NCI-H1930 (cell line): ENCODE data around the gene CIZ1.
"Not testable (repeated sequence)": the region's sequence is repeated elsewhere in the genome, so short reads cannot be mapped to it uniquely, and the experiment has no call there.

Experiments used
- DNase-seq, 2 experiments: peaks; one replicate each; lab custom pipeline; 2025; lab: John Stamatoyannopoulos, UW

Gene CIZ1

DNA sequence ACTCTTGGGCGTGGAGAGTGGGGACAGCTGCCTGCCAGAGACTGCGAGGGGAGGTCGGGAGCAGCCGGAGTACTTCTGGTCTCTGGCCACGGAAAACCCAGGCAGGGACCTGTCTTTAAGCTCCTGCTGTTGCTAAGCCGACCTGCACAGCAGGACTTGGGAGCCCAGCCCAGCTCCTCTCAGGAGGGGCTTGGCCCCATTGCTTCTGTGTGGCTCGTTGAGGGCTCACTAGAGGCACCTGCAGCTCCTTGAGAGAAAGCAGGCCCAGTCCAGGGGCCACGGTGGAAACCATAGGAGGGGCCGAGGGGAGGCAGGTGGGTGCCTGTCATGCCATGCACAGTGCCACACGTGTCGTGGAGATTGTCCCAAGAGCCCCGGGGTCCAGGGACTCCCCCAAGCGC is 45.4 kb downstream of the CIZ1 start:
- no peak for DNase-seq

DNA sequence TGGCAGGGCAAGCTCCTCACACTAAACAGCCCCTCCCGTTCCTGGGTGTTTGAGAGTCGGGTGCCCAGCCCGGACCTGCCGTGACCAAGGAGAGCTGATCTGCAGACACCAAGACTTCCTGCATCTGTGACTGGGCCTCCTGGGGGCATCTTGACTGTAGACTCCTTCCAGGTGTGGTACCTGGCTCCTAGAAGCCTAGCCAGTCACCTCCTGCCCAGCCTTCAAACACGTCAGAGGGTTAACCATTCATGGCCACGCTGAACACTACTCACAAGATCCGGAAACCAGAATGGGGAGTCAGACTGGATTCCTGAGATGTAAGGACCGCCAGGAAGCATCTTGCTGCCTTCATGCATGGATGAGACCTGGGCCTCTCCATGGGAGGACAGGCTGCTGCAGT is 45.8 kb downstream of the CIZ1 start:
- DNase-seq = no peak

DNA sequence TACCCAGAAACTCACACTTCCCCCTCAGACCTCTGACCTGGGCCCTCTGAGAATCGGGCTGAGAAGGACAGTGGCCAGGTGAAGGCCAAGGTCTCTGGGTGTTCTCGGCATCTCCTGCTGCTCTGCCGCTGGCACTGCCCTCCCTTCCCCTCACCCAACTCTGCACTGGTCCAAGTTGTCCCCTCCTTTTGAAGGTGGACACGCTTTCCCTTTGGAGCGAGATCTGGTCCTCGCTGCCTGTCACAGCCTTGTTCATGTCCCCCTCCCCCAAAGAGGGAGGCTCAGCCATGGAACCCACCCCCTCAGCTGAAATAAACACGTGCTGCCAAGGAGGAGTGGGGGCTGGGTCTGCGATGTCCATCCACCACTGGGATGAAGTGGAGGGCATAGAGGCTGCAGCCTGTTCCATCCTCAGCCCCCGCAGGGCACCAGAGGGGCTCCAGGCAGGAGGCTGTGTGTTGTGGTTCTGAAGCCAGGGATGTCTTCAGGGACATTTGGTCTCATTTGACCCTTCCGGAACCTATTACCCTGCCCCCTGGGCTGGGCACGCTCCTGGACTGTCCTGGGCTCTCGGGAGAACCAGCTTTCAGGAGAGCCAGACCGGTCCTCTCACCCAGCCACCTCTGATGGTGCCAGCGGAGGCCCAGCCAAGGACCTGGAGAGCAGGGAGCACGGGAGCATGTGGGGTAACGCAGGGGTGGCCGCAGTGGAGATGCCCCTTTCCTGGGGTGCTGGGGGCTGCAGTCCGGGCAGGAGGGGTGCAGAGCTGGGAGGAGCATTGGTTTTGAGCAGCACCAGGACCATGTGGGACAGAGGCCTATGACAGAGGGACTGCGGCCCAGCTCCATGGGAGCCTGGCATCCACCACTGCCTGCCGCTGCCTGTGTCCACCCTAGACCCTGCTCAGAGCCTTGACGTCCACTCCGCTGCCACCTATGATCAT is 46.9 kb downstream of the CIZ1 start:
- DNase-seq = no peak

DNA sequence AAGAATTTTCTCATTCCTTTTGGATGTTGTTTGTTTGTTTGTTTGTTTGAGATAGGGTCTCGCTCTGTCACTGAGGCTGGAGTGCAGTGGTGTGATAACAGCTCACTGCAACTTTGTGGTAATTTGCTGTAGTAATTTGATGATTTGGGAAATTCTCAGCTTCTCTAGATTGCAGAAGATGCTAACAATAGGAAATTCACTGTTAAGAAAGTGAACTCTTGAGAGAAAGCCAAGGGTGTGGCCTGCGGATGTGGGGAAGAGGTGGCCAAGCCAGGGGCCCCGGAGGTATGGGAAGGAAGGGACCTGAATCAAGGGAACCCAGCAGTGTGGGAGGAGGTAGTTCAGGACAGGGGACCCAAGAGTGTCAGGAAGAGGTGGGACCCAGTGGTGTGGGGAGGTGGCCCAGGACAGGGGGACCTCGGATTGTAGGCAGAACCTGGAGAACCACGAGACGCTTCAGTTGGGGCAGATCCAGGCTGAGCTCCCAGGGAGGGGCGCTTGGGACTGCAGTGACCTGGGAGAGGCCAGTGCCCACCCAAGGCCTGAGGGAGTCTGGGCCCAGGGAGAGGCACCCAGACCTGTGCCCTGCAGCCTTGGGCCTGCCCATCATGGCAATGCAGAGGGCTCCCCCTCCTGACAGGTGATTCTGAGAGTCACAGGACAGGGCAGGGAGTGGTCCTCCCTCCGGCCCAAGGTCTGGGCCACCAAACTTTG is 47.7 kb downstream of the CIZ1 start:
- DNase-seq = no peak

DNA sequence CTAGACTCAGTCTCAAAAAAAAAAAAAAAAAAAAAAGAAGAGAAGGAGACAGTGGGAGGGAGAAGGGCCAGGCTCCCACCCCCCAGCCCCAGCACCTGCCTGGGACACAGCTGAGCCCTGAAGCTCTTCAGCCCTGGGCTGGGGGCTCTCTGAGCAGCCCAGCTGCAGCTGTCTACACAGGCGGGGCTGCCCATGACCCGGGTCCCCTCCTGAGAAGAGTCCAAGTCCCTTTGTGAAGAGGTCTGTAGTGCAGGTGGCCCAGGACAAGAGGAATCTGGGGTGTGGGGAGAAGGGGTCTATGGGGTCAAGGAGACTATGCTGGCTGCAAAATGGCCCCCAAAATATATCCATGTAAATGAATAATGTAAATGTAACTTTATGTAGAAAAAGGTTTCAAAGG is 48.8 kb downstream of the CIZ1 start:
- no peak for DNase-seq

DNA sequence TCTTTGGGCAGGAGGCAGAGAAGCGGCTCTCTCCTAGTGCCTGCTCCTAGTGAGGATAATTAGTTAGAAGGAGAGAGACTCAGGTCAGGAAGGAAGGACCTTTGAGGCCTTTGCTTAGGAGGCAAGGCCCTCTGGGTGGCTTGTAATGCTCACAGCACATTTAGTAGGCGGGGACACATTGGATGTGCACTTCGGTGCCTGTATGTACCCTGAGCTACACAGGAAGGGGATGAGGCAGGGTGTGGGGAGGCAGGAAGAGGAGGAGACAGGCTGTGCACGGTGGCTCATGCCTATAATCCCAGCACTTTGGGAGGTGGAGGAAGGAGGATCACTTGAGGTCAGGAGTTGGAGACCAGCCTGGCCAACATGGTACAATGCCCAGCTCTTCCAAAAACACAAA is 49.3 kb downstream of the CIZ1 start:
- no peak for DNase-seq

DNA sequence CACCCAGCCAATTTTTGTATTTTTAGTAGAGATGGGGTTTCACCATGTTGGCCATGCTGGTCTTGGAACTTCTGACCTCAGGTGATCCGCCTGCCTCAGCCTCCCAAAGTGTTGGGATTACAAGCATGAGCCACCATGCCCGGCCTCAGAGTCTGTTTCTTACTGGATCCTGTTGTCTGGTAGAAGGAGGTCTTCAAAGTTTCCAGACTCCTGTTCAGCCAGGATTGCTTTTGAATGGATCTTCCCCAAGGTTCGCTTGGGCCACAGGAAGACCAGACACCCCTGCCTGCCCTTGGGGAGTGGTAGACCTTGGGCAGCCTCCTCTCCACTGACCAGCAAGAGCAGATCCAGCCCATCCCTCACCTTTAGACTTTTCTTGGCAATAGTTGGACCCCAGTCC is 49.8 kb downstream of the CIZ1 start:
- DNase-seq = no peak

DNA sequence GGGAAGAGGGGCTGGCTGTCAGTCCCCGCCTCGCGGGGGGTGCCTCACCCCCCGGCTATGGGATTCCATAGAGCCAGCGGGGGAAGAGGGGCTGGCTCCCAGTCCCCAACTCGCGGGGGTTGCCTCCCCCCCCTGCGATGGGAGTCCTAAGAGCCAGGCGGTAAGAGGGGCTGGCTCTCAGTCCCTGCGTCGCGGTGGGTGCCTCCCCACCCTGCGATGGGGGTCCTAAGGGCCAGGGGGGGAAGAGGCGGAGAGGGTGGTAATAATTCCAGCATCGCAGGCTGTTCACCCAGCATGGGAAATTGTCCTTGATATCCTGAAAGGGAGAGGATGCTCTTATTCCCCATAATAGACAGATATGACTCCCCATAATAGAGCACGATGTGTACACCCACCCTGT is 51.8 kb downstream of the CIZ1 start:
- DNase-seq = no peak

DNA sequence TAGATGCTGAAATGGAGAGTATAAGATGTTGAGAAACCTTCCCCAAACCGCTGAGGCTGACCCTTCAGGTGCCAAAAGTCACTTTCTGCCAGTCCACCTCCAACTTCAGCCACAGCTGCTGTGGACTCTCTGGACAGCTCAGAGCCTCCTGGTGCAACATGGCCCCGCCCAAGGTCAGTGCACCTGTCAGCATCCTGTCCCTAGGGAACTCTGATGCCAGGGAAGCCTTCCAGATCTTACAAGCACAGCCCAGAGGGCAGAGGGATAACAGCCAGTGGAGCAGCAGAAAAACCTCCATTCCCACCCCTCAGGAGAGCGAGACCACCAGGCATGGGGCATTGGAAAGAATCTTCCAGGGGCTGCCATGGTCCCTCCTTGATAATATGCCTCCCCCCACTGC is 53.4 kb downstream of the CIZ1 start:
- no peak for DNase-seq

DNA sequence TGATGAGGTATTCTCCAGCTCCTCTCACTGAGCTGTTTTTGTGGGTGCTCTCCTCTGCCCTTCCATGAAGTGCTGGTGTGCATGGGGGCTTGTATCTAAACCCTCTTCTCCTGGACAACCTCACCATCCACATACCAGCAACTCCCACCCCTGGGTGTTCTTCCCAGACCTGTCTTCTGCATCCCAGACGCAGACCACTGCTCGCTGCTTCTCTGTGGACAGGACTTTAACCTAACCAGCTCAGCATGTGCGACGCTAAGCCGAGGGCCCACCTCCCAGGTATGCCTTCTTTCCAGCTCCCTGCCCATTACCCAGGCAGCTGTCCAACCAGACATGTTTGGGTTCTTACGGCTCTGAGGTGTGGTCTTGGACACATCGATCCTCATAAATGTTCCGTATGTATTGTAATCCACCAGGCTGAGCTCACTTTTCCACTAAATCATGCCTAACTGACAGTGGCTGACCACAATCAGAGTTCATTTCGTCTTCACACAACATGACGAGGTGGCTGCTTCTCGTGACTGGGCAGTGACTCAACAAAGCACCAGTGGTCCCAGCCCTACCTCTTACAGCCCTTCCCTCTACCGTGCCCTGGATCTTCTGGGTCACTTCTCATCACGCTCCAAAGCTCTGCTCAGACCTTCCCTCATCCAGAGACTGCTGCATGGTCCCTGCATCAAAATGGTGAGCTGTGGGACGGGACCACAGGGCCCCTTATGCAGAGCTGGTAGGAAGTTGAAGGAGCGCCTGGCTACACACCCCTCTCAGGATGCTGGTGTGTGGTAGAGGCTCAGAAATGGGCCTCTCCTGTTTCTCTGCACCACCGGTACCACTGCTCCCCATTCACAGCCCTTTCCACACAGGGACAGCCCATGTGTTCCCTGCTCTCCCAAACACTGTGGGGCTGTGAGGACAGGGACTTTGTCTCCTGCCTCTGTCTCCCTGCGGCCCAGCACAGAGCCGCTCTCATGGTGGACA is 54.3 kb downstream of the CIZ1 start:
- no peak for DNase-seq

DNA sequence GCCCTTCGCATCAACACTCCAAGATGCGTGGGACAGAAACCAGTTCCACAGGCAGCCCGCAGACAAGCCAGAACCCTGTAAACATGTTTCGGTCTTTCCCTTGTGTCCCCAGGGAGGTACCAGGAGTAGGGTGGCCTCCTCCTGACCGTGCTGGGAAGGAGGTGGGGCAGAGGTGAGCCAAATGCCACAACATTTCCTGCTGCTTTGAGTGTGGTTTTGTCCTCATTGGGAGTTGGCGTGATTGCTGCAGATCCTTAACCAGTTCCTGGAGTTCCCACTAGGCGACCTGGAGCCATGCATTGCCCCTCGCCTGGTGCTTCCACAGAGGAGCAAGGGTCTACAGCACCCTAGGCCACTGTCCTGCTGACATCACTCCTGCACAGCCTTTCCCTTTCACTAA is 55.8 kb downstream of the CIZ1 start:
- DNase-seq = not testable (repeated sequence)

DNA sequence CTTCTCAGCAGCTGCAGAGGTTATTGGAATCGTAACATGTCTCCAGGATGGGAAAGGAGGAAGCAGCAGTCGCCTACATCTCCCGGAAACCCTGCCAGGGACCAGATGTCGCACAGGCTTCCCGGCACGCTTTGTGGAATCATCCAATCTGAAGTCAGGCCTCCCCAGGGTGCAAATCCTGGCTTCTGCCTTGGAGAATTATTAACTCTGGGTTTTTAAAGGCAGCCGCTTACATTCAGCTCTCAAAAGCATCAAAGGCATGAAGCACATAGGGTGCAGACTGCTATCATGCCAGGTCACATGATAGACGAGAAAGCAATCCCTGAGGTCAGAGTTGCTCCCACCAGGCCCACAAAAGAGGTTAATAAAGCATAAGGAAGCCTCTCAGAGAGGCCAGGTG is 59.2 kb downstream of the CIZ1 start:
- not testable (repeated sequence) for DNase-seq

DNA sequence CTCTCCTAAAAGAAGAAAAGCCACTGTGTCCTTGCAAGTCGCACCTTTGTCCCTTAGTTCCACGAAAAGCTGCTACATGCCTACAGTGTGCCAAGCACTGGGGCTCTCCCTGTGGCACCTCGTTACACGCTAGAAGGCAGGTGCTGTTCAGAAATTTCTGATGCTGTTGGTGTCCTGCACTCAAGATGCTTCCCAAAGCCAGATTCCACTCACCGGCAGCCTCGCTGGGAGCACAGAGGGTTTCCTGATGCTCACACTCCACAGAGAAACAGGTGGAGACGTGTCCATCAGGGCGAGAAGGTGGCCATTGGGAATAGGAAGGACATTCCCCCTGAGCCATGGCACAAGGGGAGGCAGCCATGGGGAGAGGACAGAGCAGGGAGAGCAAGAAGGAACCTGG is 60.0 kb downstream of the CIZ1 start:
- DNase-seq = not testable (repeated sequence)

DNA sequence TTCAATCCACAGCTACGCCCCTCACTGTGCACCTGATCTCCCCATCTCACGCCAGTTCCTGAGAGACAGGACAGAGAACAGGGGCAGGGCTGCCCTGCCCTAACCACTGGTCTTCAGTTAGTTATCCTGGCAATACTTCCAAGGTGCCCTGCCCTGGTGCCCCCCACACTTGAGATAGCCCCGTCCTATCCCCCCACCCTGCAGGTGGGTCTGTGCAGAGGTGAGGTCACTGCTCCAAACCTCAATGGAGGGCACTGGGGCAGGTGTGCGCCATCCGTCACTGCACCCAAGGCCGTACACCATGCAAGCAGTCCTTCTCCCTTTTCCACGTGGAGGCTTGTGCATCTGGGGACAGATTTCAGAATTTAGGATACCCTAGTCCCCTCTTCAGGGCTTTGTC is 60.7 kb downstream of the CIZ1 start:
- DNase-seq = not testable (repeated sequence)

DNA sequence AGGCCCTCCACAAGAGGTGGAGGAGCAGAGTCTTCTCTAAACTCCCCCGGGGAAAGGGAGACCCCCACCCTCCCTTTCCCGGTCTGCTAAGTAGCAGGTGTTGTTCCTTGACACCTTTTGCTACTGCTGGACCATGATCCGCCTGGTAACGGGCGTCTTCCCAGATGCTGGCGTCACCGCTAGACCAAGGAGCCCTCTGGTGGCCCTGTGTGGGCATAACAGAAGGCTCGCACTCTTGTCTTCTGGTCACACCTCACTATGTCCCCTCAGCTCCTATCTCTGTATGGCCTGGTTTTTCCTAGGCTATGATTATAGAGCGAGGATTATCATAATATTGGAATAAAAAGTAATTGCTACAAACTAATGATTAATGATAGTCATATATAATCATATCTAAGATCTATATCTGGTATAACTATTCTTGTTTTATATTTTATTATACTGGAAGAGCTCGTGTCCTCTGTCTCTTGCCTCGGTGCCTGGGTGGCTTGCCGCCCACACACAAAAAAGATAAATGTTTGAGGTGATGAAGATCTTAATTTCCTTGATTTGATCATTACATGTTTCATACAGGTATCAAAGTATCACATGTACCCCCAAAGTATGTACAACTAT is 61.3 kb downstream of the CIZ1 start:
- not testable (repeated sequence) for DNase-seq

DNA sequence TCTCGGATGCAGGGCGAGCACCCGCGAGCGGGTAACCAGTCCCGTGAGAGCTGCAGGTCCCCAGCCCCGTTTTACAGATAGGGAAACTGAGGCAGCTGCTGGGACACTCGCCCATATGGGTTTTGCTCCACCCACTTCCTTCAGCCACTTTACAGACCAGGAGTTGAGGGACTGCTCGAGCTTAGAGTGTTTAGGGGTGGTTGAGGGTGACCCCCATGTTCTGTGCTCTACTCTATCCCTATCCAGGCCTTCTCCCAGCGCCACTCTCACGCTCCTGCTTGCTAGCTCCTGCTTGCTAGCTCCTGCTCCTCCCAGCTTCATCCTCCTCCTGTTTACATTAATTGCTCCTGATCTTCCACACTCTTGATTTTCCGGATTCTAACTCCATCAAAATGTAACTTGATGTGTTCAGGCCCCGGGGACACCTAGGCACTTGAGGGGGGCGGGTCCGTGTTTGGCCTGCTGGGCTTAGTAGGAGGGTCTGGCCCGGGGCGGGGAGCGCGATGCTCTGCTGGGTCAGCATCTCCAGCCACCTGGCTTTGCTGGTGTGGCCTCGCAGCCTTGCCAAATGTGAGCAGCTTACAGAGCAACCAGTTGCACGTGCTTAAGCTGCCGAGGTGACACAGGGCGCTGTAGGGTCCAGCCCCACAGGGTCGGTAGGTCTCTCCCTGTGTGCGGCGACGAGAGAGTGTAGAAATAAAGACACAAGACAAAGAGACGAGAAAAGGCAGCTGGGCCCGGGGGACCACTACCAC is 62.4 kb downstream of the CIZ1 start:
- DNase-seq = no peak

DNA sequence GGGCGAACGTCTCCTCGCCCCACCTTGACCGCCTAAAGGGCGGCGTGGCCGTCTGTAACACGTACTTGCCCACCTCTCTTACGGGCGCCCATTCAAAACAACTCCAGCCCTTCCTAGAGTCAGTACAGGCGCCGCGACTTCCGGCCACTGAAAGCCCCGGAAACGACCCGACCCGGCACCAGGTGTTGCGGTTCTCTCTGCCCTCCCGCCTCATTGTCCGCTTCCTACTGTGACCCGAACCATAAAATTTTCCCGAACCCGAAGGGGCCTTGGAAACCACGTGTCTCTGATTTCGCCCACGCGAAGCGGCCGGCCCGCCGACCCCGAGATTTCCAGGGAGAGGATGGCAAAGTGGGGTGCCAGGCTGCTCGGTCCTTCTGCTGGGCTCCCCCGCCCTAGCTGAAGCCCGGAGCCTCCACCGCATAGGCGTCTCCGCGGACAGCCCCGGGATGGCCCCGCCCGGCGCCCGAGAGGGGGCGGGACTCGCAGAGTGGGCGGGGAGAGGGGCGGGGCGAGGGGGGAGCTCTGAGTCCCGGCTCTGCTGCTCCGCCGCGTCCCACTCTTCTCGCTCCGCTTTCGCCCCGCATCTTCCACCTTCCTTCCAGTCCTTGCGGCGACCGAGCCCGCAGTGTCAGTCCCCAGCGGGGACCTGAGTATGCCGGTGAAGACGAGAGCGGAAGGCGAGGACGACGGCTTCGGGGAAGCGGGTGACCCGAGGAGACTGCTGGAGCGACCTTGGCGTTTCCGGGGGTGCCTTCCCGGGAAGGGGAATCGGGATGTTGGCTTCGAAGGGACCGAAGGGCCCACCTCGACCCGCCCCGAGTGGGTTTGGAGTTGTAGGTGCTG is 63.2 kb downstream of the CIZ1 start:
- DNase-seq = peak; percentile 81 to 87

DNA sequence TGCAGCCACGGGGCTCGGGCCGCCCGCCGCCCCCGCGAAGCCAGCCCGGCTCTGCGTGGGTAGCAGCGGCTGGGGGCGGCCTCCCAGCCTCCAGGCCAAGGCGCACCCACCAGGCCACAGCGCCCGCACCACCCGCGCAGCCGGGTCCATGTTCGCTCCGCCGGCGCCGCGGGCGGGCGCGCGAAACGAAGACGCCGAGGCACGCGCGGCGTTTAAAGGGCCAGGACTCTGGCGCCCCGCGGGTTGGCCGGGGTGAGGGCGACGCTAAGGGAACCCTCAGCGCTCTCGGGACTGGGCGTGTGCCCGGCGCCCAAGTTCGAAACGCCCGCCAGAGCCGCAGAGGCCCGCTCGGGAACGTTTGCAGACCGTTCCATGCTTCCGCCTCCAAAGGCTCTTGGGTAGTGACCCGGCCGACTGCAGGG is 63.8 kb downstream of the CIZ1 start, which contains the start of gene PTGES2:
Gene PTGES2, minus strand, starts transcription at position 162 of the 422 bp plus-strand sequence. Its CDS starts 12 bp downstream, at position 150.
- DNase-seq = peak; percentile 72 to 86

DNA sequence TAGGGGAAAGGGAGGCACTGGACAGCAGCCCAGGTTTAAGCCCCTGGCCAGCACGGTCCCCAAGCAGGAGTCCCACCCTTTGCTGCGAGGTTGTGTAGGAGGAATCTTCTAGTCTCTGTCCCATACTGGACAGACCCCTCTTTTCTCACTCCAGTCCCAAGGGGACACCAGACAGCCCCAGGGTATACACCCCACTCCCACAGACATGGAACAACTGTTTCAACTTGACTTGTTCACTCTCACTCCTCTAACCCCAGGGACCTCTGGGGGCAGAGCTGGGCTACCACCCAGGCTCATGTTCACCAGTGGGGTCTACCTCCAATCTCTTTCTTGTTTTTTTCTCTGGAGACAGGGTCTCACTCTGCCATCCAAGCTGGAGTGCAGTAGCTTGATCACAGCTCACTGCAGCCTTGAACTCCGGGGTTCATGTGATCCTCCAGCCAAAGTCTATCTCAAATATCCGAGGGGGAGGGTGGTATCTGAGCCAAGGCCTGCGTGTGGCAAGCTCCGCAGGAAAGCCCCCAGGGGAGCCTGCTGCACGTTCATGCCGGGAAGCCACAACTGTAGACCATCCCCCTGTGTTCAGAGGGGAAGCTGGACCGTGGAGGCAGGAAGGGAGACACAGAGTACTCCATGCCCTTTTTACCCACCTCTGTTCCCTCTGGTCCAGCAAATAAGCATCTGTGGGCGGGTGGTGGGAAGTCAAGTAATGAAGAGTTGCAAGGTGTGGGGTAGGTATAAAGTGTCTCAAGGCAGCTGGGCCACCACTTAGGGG is 65.6 kb downstream of the CIZ1 start:
- DNase-seq = no peak
